ENCODE results near the gene TNRC6B.
"Not testable (repeated sequence)": the region's sequence is repeated elsewhere in the genome, so short reads cannot be mapped to it uniquely, and the experiment has no call there.

TNRC6B gene

GRCh38 chr22:40206561-40206960, 28.8 kb downstream of the TNRC6B start:
- DNase-seq (ENCODE audit: low read depth in 1 of 2, low spot score in 1 of 2) = no peak
- no peak for TF ChIP-seq JUND (IDR thresholded peaks at IDR 0.05; ENCODE audit: low read depth)
- in situ Hi-C loops (cut with HindIII; ENCODE audit: low pct_unique_long_range_greater_than_20kb, low sequenced_read_pairs) = no loop called here

- no peak for TF ChIP-seq JUND (IDR thresholded peaks at IDR 0.05; ENCODE audit: low read depth)
These were observed 33.1 kb downstream of the TNRC6B start for GRCh38 chr22:40210818-40211217.

GRCh38 chr22:40211476-40212054, 33.8 kb downstream of the TNRC6B start:
- DNase-seq (ENCODE audit: low read depth in 1 of 2, low spot score in 1 of 2) = no peak
- in situ Hi-C loops (cut with HindIII; ENCODE audit: low pct_unique_long_range_greater_than_20kb, low sequenced_read_pairs) = no loop called here
- TF ChIP-seq JUND (IDR thresholded peaks at IDR 0.05; ENCODE audit: low read depth) = no peak

More at GRCh38 chr22:40210818-40211217, 33.1 kb downstream of the TNRC6B start:
- in situ Hi-C loops (cut with HindIII; ENCODE audit: low pct_unique_long_range_greater_than_20kb, low sequenced_read_pairs) = no loop called here
- DNase-seq (ENCODE audit: low read depth in 1 of 2, low spot score in 1 of 2) = no peak

- TF ChIP-seq JUND (IDR thresholded peaks at IDR 0.05; ENCODE audit: low read depth) = no peak
- no peak for DNase-seq (ENCODE audit: low read depth in 1 of 2, low spot score in 1 of 2)
- in situ Hi-C loops (cut with HindIII; ENCODE audit: low pct_unique_long_range_greater_than_20kb, low sequenced_read_pairs) = no loop called here
These were observed 34.4 kb downstream of the TNRC6B start for GRCh38 chr22:40212121-40212520.

GRCh38 chr22:40213478-40213877, 35.8 kb downstream of the TNRC6B start:
- TF ChIP-seq JUND (IDR thresholded peaks at IDR 0.05; ENCODE audit: low read depth) = no peak
- no peak for DNase-seq (ENCODE audit: low read depth in 1 of 2, low spot score in 1 of 2)
- in situ Hi-C loops (cut with HindIII; ENCODE audit: low pct_unique_long_range_greater_than_20kb, low sequenced_read_pairs) = no loop called here

GRCh38 chr22:40215266-40215665, 37.5 kb downstream of the TNRC6B start:
- TF ChIP-seq JUND (IDR thresholded peaks at IDR 0.05; ENCODE audit: low read depth) = no peak
- in situ Hi-C loops (cut with HindIII; ENCODE audit: low pct_unique_long_range_greater_than_20kb, low sequenced_read_pairs) = no loop called here
- peak in 1 of 2 experiments; percentile 38 for DNase-seq (ENCODE audit: low read depth in 1 of 2, low spot score in 1 of 2)

GRCh38 chr22:40216041-40216756, 38.5 kb downstream of the TNRC6B start:
- in situ Hi-C loops (cut with HindIII; ENCODE audit: low pct_unique_long_range_greater_than_20kb, low sequenced_read_pairs) = no loop called here
- TF ChIP-seq JUND (IDR thresholded peaks at IDR 0.05; ENCODE audit: low read depth) = no peak
- DNase-seq (ENCODE audit: low read depth in 1 of 2, low spot score in 1 of 2) = no peak

- no peak for DNase-seq (ENCODE audit: low read depth in 1 of 2, low spot score in 1 of 2)
- in situ Hi-C loops (cut with HindIII; ENCODE audit: low pct_unique_long_range_greater_than_20kb, low sequenced_read_pairs) = no loop called here
- TF ChIP-seq JUND (IDR thresholded peaks at IDR 0.05; ENCODE audit: low read depth) = no peak
These were observed 40.4 kb downstream of the TNRC6B start for GRCh38 chr22:40218152-40218551.

GRCh38 chr22:40218723-40219294, 41.1 kb downstream of the TNRC6B start:
- DNase-seq (ENCODE audit: low read depth in 1 of 2, low spot score in 1 of 2) = no peak
- no peak for TF ChIP-seq JUND (IDR thresholded peaks at IDR 0.05; ENCODE audit: low read depth)
- in situ Hi-C loops (cut with HindIII; ENCODE audit: low pct_unique_long_range_greater_than_20kb, low sequenced_read_pairs) = no loop called here

GRCh38 chr22:40220316-40221054, 42.8 kb downstream of the TNRC6B start:
- no peak for TF ChIP-seq JUND (IDR thresholded peaks at IDR 0.05; ENCODE audit: low read depth)
- in situ Hi-C loops (cut with HindIII; ENCODE audit: low pct_unique_long_range_greater_than_20kb, low sequenced_read_pairs) = no loop called here
- no peak for DNase-seq (ENCODE audit: low read depth in 1 of 2, low spot score in 1 of 2)

GRCh38 chr22:40221055-40221414, 43.3 kb downstream of the TNRC6B start:
- in situ Hi-C loops (cut with HindIII; ENCODE audit: low pct_unique_long_range_greater_than_20kb, low sequenced_read_pairs) = no loop called here
- no peak for DNase-seq (ENCODE audit: low read depth in 1 of 2, low spot score in 1 of 2)
- no peak for TF ChIP-seq JUND (IDR thresholded peaks at IDR 0.05; ENCODE audit: low read depth)

GRCh38 chr22:40222979-40223378, 45.3 kb downstream of the TNRC6B start:
- in situ Hi-C loops (cut with HindIII; ENCODE audit: low pct_unique_long_range_greater_than_20kb, low sequenced_read_pairs); DNase-seq (ENCODE audit: low read depth in 1 of 2, low spot score in 1 of 2): not testable (repeated sequence)

GRCh38 chr22:40224702-40225101, 47.0 kb downstream of the TNRC6B start:
- TF ChIP-seq JUND (IDR thresholded peaks at IDR 0.05; ENCODE audit: low read depth) = no peak
- in situ Hi-C loops (cut with HindIII; ENCODE audit: low pct_unique_long_range_greater_than_20kb, low sequenced_read_pairs) = no loop called here
- DNase-seq (ENCODE audit: low read depth in 1 of 2, low spot score in 1 of 2) = no peak

Data from T47D (cell line).